Measurements from ENCODE around the gene SMCO3.

SMCO3 gene

DNA sequence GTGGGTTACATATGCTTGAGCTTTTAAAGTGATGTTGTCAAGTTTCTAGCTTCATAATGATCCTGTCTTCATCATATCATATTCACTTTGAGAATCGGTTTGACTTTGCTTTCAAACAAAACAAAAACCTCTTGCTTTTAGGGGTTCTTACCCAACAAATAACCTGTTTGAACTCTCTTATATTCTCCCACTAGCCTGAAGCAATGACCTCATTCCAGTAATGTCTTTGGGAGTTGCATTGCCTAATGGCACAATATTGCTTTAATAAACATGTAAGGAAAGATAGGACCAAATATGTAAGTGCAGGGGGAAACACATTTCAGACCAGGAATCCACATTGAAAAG is 38.4 kb downstream of the SMCO3 start:
- TF ChIP-seq, protein P1, sequence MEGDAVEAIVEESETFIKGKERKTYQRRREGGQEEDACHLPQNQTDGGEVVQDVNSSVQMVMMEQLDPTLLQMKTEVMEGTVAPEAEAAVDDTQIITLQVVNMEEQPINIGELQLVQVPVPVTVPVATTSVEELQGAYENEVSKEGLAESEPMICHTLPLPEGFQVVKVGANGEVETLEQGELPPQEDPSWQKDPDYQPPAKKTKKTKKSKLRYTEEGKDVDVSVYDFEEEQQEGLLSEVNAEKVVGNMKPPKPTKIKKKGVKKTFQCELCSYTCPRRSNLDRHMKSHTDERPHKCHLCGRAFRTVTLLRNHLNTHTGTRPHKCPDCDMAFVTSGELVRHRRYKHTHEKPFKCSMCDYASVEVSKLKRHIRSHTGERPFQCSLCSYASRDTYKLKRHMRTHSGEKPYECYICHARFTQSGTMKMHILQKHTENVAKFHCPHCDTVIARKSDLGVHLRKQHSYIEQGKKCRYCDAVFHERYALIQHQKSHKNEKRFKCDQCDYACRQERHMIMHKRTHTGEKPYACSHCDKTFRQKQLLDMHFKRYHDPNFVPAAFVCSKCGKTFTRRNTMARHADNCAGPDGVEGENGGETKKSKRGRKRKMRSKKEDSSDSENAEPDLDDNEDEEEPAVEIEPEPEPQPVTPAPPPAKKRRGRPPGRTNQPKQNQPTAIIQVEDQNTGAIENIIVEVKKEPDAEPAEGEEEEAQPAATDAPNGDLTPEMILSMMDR (IDR thresholded peaks at IDR 0.05; ENCODE audit: control extremely low read depth, extremely low read depth, low read depth, missing control alignments), result no peak
- POLR2A ChIA-PET, result interaction anchor here (0.6 to 2.8 kb wide), 3 partner anchors 9 to 80 kb away, joined by 3 to 9 read pairs (median 9); partner anchors contain the start of genes C12orf60 and WBP11
- no peak for DNase-seq (ENCODE audit: extremely low spot score)
- CTCF ChIA-PET, result interaction anchor here (0.7 to 3.0 kb wide), 9 partner anchors 9 to 538 kb away, joined by 3 to 20 read pairs (median 3); partner anchors contain the start of genes RERG and WBP11

DNA sequence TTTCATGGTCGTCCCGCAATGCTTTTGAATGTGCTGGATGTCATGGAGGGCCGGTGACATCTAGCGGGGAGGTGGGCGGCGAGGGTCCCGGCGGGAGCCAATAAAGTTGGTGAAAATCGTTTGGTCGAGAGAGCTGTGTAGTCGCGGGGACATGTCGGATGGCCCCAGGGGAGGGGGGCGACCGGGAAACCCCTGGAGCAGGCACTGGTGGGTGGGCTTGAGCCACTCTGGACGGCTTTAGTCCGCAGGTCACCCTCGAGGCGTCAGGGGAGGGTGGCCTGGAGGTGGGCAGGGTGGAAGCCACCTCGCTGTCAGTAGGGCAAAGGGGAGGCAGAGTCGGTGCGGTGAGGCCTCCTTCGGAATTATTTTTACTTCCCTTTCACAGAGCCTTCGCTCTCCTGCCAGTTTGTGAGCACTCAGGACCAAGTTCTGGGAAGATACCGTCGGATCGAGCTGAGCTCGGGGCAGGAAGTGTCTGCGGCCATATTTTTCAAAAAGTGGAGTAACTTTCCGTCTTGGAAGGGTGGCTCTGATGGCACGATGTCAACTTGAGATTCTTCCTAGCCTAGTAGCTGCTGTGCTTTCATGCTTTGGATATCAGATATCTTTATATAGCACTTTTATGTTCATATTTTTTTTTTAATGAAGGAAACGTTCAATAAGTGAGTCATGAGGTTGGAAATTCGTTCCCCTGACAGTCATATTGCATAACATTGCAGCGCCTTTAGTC is 38.9 kb downstream of the SMCO3 start:
- TF ChIP-seq, protein P1 (IDR thresholded peaks at IDR 0.05; ENCODE audit: control extremely low read depth, extremely low read depth, low read depth, missing control alignments), result peak; percentile 26
- CTCF ChIA-PET, result interaction anchor here (0.8 to 3.0 kb wide), 9 partner anchors 9 to 220 kb away, joined by 3 to 20 read pairs (median 4); partner anchors contain the start of gene WBP11
- peak; percentile 29 for DNase-seq (ENCODE audit: extremely low spot score)
- POLR2A ChIA-PET, result interaction anchor here (0.6 to 2.8 kb wide), 4 partner anchors 9 to 80 kb away, joined by 3 to 9 read pairs (median 6); partner anchors contain the start of genes C12orf60 and WBP11

DNA sequence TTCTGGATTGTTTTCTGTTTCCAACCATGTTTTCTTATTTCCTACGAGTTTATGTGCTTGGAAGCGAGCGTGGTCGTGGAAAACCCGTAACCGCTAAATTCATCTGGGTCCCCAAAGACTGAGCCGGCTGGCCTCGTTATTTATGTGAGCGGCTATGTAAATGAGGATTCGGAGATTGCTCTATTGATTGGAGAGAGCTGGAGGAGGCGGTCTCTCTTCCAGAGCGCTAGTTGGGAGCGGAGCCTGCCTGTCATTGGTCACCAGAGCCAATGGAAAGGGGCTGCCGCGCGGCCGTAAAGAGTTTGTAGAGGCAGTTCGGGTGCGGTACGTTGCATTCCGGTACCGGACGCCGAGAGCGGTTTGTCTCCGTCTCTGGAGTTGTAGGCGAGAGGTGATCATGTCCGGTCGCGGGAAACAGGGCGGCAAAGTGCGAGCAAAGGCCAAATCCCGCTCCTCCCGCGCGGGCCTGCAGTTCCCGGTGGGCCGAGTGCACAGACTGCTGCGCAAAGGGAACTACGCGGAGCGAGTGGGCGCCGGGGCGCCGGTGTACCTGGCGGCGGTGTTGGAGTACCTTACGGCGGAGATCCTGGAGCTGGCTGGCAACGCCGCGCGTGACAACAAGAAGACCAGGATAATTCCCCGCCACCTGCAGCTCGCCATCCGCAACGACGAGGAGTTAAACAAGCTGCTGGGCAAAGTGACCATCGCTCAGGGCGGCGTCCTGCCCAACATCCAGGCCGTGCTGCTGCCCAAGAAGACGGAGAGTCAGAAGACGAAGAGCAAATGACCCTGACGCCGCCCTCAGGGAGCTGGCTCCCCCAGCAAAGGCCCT is 39.7 kb downstream of the SMCO3 start:
- CTCF ChIA-PET, result interaction anchor here (0.8 to 3.0 kb wide), 11 partner anchors 10 to 221 kb away, joined by 3 to 20 read pairs (median 4); partner anchors contain the start of gene WBP11
- peak; percentile 92 for DNase-seq (ENCODE audit: extremely low spot score)
- TF ChIP-seq, protein P1 (IDR thresholded peaks at IDR 0.05; ENCODE audit: control extremely low read depth, extremely low read depth, low read depth, missing control alignments), result no peak
- POLR2A ChIA-PET, result interaction anchor here (0.7 to 2.8 kb wide), 6 partner anchors 10 to 522 kb away, joined by 3 to 9 read pairs (median 4); partner anchors contain the start of genes C12orf60 and WBP11

- ChIA-PET POLR2A (interaction anchor here (0.7 to 2.8 kb wide), 5 partner anchors 11 to 521 kb away, joined by 3 to 9 read pairs (median 3); no protein-coding TSS in a partner anchor), CTCF (interaction anchor here (0.9 to 3.0 kb wide), 9 partner anchors 9 to 494 kb away, joined by 3 to 20 read pairs (median 4); no protein-coding TSS in a partner anchor)
- TF ChIP-seq, protein P1 (IDR thresholded peaks at IDR 0.05; ENCODE audit: control extremely low read depth, extremely low read depth, low read depth, missing control alignments), result no peak
Measured at GRCh38 chr12:14773685-14774073, 40.3 kb downstream of the SMCO3 start.

DNA sequence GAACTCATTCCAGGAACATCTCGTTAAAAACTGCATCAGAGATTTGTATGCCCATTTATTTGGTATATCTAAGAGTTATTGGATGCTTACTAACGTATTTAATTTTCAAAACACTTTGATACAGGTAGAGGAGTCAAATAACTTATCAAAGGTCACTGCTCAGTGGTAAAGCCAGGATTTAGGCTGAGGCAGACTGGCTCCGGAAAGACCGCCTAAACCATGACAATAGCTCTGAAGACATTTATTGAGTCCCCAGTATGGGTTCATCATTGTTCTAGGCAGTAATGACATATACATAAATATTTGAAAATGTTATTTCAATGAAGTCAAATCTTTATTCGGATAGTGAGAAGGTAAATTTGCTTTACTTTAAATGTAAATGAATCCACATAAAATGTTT is 41.0 kb downstream of the SMCO3 start:
- ChIA-PET CTCF (interaction anchor here (0.9 to 1.8 kb wide), 6 partner anchors 9 to 495 kb away, joined by 3 to 7 read pairs (median 4); no protein-coding TSS in a partner anchor), POLR2A (interaction anchor here (0.7 to 2.8 kb wide), 3 partner anchors 11 to 520 kb away, joined by 4 to 9 read pairs (median 6); no protein-coding TSS in a partner anchor)
- no peak for DNase-seq (ENCODE audit: extremely low spot score)
- TF ChIP-seq, protein P1 (IDR thresholded peaks at IDR 0.05; ENCODE audit: control extremely low read depth, extremely low read depth, low read depth, missing control alignments), result no peak

More at GRCh38 chr12:14773685-14774073, 40.3 kb downstream of the SMCO3 start:
- DNase-seq (ENCODE audit: extremely low spot score), result peak; percentile 31
